IMR-90 (cell line): ENCODE measurements around the gene ENO3. TPM values are rescaled to one million over a fixed set of nuclear protein-coding genes. Genes with fewer than 3 reads are reported as not detected.

ENCODE experiments used
- ATAC-seq: fragments of 200-7000 bp; cut with Tn5 transposase; 2 replicates; pipeline ENCODE4 v1.9.1; 2020; ENCODE audit warnings: low read depth, mild to moderate bottlenecking, moderate library complexity
- BruUV-seq: library from RNA; stranded (reverse); fragments of 400-500 nt; replicated peaks from 2 replicates; lab custom pipeline; 2021; lab: Mats Ljungman, UMichigan
- CTCF ChIA-PET: fragments of 300-600 bp; formaldehyde crosslinking; extraction: SDS; loops from one replicate; lab custom pipeline; 2021; ENCODE audit warnings: antibody characterized with exemption; lab: Yijun Ruan, JAX
- POLR2A ChIA-PET: fragments of 300-600 bp; sonication (Branson Sonifier 250); formaldehyde crosslinking; loops from one replicate; lab custom pipeline; 2022; ENCODE audit warnings: antibody characterized with exemption; ENCODE audit not compliant: unreplicated experiment; lab: Charles Lee
- DNase-seq: peaks from one replicate; pipeline ENCODE4 v3.0.0; 2013
- H2AFZ ChIP-seq: replicated peaks from 2 replicates; pipeline ENCODE3; 2013; ENCODE audit warnings: low read length, mild to moderate bottlenecking; ENCODE audit not compliant: poor library complexity
- H2AK5ac ChIP-seq: 2 replicates; pipeline ENCODE4 v1.6.1; 2013; ENCODE audit warnings: low read depth, low read length, inconsistent platforms
- H2AK9ac ChIP-seq: replicated peaks from 2 replicates; pipeline ENCODE3; 2013; ENCODE audit warnings: mild to moderate bottlenecking, low read depth, low read length, moderate library complexity; ENCODE audit not compliant: poor library complexity
- H2BK120ac ChIP-seq: 2 replicates; pipeline ENCODE4 v1.6.1; 2013; ENCODE audit warnings: low read depth, low read length, inconsistent platforms
- H2BK15ac ChIP-seq: 3 replicates; pipeline ENCODE4 v1.6.1; 2013; ENCODE audit warnings: low read depth, low read length, inconsistent platforms
- H2BK20ac ChIP-seq: 2 replicates; pipeline ENCODE4 v1.6.1; 2013; ENCODE audit warnings: low read depth, mild to moderate bottlenecking, inconsistent platforms, low read length, moderate library complexity
- H2BK5ac ChIP-seq: 2 replicates; pipeline ENCODE4 v1.6.1; 2013; ENCODE audit warnings: mild to moderate bottlenecking, low read depth, low read length, inconsistent platforms; ENCODE audit not compliant: poor library complexity, severe bottlenecking
- H3K14ac ChIP-seq: replicated peaks from 2 replicates; pipeline ENCODE4 v1.6.1; 2013; ENCODE audit warnings: low read depth, low read length, inconsistent platforms
- H3K18ac ChIP-seq: 2 replicates; pipeline ENCODE4 v1.6.1; 2013; ENCODE audit warnings: low read depth, low read length, control low read depth
- H3K23ac ChIP-seq: 2 replicates; pipeline ENCODE4 v1.6.1; 2013; ENCODE audit warnings: low read depth, low read length, inconsistent platforms
- H3K27ac ChIP-seq: 2 replicates; pipeline ENCODE4 v1.5.1; 2013; ENCODE audit warnings: mild to moderate bottlenecking, control low read depth, low read length; ENCODE audit not compliant: insufficient read depth
- H3K27me3 ChIP-seq: 2 replicates; pipeline ENCODE4 v1.6.1; 2013; ENCODE audit warnings: low read length; ENCODE audit not compliant: control insufficient read depth, insufficient read depth
- H3K36me3 ChIP-seq: 2 replicates; pipeline ENCODE4 v1.6.1; 2013; ENCODE audit warnings: low read length, mixed read lengths; ENCODE audit not compliant: control insufficient read depth, insufficient read depth
- H3K4ac ChIP-seq: 2 replicates; pipeline ENCODE4 v1.6.1; 2013; ENCODE audit warnings: low read depth, low read length, inconsistent platforms
- H3K4me1 ChIP-seq: 2 replicates; pipeline ENCODE4 v1.6.1; 2013; ENCODE audit warnings: low read length, mixed read lengths; ENCODE audit not compliant: control insufficient read depth, insufficient read depth
- H3K4me2 ChIP-seq: 2 replicates; pipeline ENCODE4 v1.6.1; 2013; ENCODE audit warnings: low read depth, mild to moderate bottlenecking, control low read depth, low read length, moderate library complexity
- H3K4me3 ChIP-seq: 2 replicates; pipeline ENCODE4 v1.5.1; 2013; ENCODE audit warnings: low read depth, mild to moderate bottlenecking, control low read depth, low read length, moderate library complexity; ENCODE audit not compliant: insufficient read depth
- H3K56ac ChIP-seq: 2 replicates; pipeline ENCODE4 v1.6.1; 2013; ENCODE audit warnings: low read length, inconsistent platforms; ENCODE audit not compliant: insufficient read depth; ENCODE audit errors: extremely low read depth
- H3K79me1 ChIP-seq, 2 experiments: 2 replicates each; pipeline ENCODE4 v1.6.1; 2013; ENCODE audit warnings: low read length in 2 of 2, inconsistent platforms in 1 of 2, low read depth in 1 of 2
- H3K9ac ChIP-seq: 2 replicates; pipeline ENCODE4 v1.6.1; 2013; ENCODE audit warnings: low read depth, low read length, control low read depth
- H3K9me1 ChIP-seq: 2 replicates; pipeline ENCODE4 v1.6.1; 2013; ENCODE audit warnings: low read length, inconsistent platforms; ENCODE audit not compliant: insufficient read depth
- H3K9me3 ChIP-seq: 2 replicates; pipeline ENCODE4 v1.6.1; 2013; ENCODE audit warnings: low read length; ENCODE audit not compliant: control insufficient read depth, insufficient read depth
- H4K20me1 ChIP-seq: 2 replicates; pipeline ENCODE4 v1.6.1; 2013; ENCODE audit warnings: low read length, inconsistent platforms; ENCODE audit not compliant: insufficient read depth
- H4K5ac ChIP-seq: 2 replicates; pipeline ENCODE4 v1.6.1; 2013; ENCODE audit warnings: mild to moderate bottlenecking, low read depth, low read length, control low read depth
- H4K8ac ChIP-seq, 2 experiments: 2 replicates each; pipeline ENCODE4 v1.6.1; 2013; ENCODE audit warnings: low read depth in 2 of 2, low read length in 2 of 2, control low read depth in 1 of 2, inconsistent platforms in 1 of 2
- H4K91ac ChIP-seq: 2 replicates; pipeline ENCODE4 v1.6.1; 2013; ENCODE audit warnings: low read depth, low read length, inconsistent platforms; ENCODE audit not compliant: insufficient read depth
- BHLHE40 ChIP-seq: fragments of 150-350 bp; IDR thresholded peaks from 2 replicates; pipeline ENCODE4 v1.6.1; 2016; ENCODE audit warnings: mild to moderate bottlenecking, low read depth, low read length
- CEBPB ChIP-seq: IDR thresholded peaks from 2 replicates; pipeline ENCODE4 v1.6.1; 2012; ENCODE audit warnings: low read depth, low read length, improper control_type of control experiment
- CHD1 ChIP-seq: IDR thresholded peaks from 2 replicates; pipeline ENCODE4 v1.6.1; 2012; ENCODE audit warnings: low read depth, low read length, improper control_type of control experiment
- FOS ChIP-seq: fragments of 150-350 bp; IDR thresholded peaks from 2 replicates; pipeline ENCODE4 v1.6.1; 2016; ENCODE audit warnings: low read depth, low read length
- MAFK ChIP-seq: IDR thresholded peaks from 2 replicates; pipeline ENCODE4 v1.6.1; 2012; ENCODE audit warnings: low read depth, low read length, improper control_type of control experiment
- MAZ ChIP-seq: IDR thresholded peaks from 2 replicates; pipeline ENCODE4 v1.6.1; 2012; ENCODE audit warnings: low read depth, mild to moderate bottlenecking, low read length, improper control_type of control experiment, moderate library complexity, borderline replicate concordance
- MXI1 ChIP-seq: IDR thresholded peaks from 2 replicates; pipeline ENCODE4 v1.6.1; 2012; ENCODE audit warnings: low read depth, mild to moderate bottlenecking, low read length, moderate library complexity, borderline replicate concordance
- NFE2L2 ChIP-seq: fragments of 150-350 bp; IDR thresholded peaks from 2 replicates; pipeline ENCODE4 v1.6.1; 2016; ENCODE audit warnings: low read depth, mild to moderate bottlenecking, low read length
- POLR2A ChIP-seq: IDR thresholded peaks from 2 replicates; pipeline ENCODE4 v1.6.1; 2012; ENCODE audit warnings: mild to moderate bottlenecking, low read depth, low read length
- RAD21 ChIP-seq: IDR thresholded peaks from 2 replicates; pipeline ENCODE4 v1.6.1; 2012; ENCODE audit warnings: low read length, improper control_type of control experiment
- RCOR1 ChIP-seq: IDR thresholded peaks from 2 replicates; pipeline ENCODE4 v1.6.1; 2012; ENCODE audit warnings: mild to moderate bottlenecking, low read length, improper control_type of control experiment; ENCODE audit not compliant: insufficient replicate concordance
- RFX5 ChIP-seq: IDR thresholded peaks from 2 replicates; pipeline ENCODE4 v1.8.0; 2012; ENCODE audit warnings: low read depth, mild to moderate bottlenecking, low read length, moderate library complexity
- SMC3 ChIP-seq: fragments of 150-350 bp; IDR thresholded peaks from 2 replicates; pipeline ENCODE4 v1.6.1; 2016; ENCODE audit warnings: low read depth, mild to moderate bottlenecking, antibody characterized with exemption, low read length, moderate library complexity
- WGBS, 2 experiments: methylation state at CpG; one replicate each; pipeline versions ENCODE4 v1.1.5 to v1.1.7; 2013; ENCODE audit warnings: missing lambda C conversion rate in 2 of 2; ENCODE audit not compliant: insufficient read length in 1 of 2; ENCODE audit errors: extremely low coverage in 2 of 2; 5-methylcytosine and 5-hydroxymethylcytosine counted together
- dilution Hi-C: fragments of 300-500 bp; cut with HindIII; formaldehyde crosslinking; loops from one replicate; pipeline ENCODE4 v1.14.3; 2018; ENCODE audit warnings: low sequenced_read_pairs; ENCODE audit not compliant: unreplicated experiment
- in situ Hi-C: fragments of 300-500 bp; cut with MboI; formaldehyde crosslinking; loops from 3 replicates; pipeline ENCODE4 v1.14.3; 2019; ENCODE audit warnings: low sequenced_read_pairs, inconsistent platforms, mixed read lengths
- intact Hi-C: fragments of 100-400 bp; cut with micrococcal nuclease; formaldehyde crosslinking; loops from 2 replicates; pipeline ENCODE4 v1.10.0; 2022
- polyA plus RNA-seq, 3 experiments: library from polyadenylated mRNA; depleted of rRNA; stranded (reverse); fragments of >200 nt; gene quantifications; 2 replicates each; pipeline ENCODE4 v1.2.3, GENCODE V29; 2012; ENCODE audit warnings: low replicate concordance in 1 of 3
- total RNA-seq: library from RNA; depleted of rRNA; stranded (reverse); fragments of >200 nt; gene quantifications from 2 replicates; pipeline ENCODE4 v1.2.3, GENCODE V29; 2012
- TF ChIP-seq, protein P1 (sequence below): conservative IDR thresholded peaks from 2 replicates; pipeline ENCODE4 v1.5.1; 2012; ENCODE audit warnings: mild to moderate bottlenecking, low read depth, low read length, improper control_type of control experiment
- TF ChIP-seq, protein P2 (sequence below): fragments of 150-350 bp; IDR thresholded peaks from 2 replicates; pipeline ENCODE4 v1.6.1; 2016; ENCODE audit warnings: low read depth, mild to moderate bottlenecking, low read length, moderate library complexity, borderline replicate concordance
- TF ChIP-seq, protein P3 (sequence below): fragments of 150-350 bp; IDR thresholded peaks from 2 replicates; pipeline ENCODE4 v1.6.1; 2017; ENCODE audit warnings: mild to moderate bottlenecking, antibody characterized with exemption, low read length, low read depth

The ENO3 gene
- total and polyA plus RNA-seq, 2 of the 4 experiments (the other 2 are of a cell fraction): 1.4 to 5.1 TPM

DNA sequence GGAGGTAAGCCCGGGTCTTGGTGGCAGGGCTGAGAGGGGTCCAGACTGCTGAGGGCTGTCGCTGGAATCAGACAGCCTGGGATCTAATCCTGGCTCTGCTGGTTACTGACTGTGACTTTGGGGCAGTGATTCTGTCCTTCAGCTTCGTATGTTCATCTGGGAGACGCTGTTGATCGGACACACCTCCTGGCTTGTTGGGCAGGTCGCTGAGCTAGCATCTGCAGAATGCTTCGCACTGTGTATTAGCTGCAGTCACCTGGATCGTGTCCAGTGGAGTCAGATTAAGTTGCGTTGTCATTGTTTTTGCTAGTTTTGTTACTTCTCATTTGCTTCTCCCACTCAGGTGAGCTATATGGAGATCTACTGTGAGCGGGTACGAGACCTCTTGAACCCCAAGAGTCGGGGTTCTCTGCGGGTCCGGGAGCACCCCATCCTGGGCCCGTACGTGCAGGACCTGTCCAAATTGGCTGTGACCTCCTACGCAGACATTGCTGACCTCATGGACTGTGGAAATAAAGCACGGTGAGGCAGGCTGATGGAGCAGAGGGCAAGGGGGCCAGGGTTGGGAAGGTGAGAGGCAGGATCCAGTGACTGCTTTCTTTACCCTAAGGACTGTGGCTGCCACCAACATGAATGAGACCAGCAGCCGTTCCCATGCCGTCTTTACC lies 51.3 kb downstream of the ENO3 start:
- BruUV-seq: no TSS peak
- dilution Hi-C loops: no loop called here
- peaks cover 55% of the 10 kb centered on the region for H3K36me3 ChIP-seq

More for the DNA sequence above, 51.3 kb downstream of the ENO3 start:
- no peak overlapping the region for H4K8ac ChIP-seq
- H3K4me2 ChIP-seq: no peak overlapping the region
- CTCF ChIA-PET: no interaction called here
- ATAC-seq (no peak), DNase-seq (no peak)
- H4K5ac ChIP-seq: no peak overlapping the region
- H4K91ac ChIP-seq: no peak overlapping the region
- H3K4me1 ChIP-seq: peaks cover 17% of the 10 kb centered on the region
- no peaks in the 10 kb centered on the region for H3K27me3 ChIP-seq
- H3K4me3 ChIP-seq: no peak overlapping the region
- H2AK5ac ChIP-seq: no peak overlapping the region
- H2BK5ac ChIP-seq: no peak overlapping the region
- H3K9me3 ChIP-seq: no peaks in the 10 kb centered on the region
- no peak overlapping the region for H2AK9ac ChIP-seq
- WGBS, 2 experiments: 90% methylated on average over 14 of the region's 20 CpGs; no CpG with 5 or more reads in 1 of the 2 experiments
- H3K9me1 ChIP-seq: peaks cover 22% of the 10 kb centered on the region
- H3K14ac ChIP-seq: no peak overlapping the region
- H4K20me1 ChIP-seq: peaks cover 26% of the 10 kb centered on the region
- intact Hi-C loops (no loop called here), in situ Hi-C loops (no loop called here)
- no peak overlapping the region for H2BK20ac ChIP-seq
- H2BK15ac ChIP-seq: no peak overlapping the region
- no peak overlapping the region for H3K27ac ChIP-seq
- H3K56ac ChIP-seq: no peak overlapping the region
- no peak overlapping the region for H3K23ac ChIP-seq
- H3K79me1 ChIP-seq: peaks cover 28 to 56% of the 10 kb centered on the region in 2 experiments
- no peak overlapping the region for H3K9ac ChIP-seq
- H3K18ac ChIP-seq: no peak overlapping the region
- POLR2A ChIA-PET: no interaction called here
- TF ChIP-seq MAFK (no peak), RCOR1 (no peak), BHLHE40 (no peak), FOS (no peak), POLR2A (no peak), RAD21 (no peak), CHD1 (no peak), MXI1 (no peak), MAZ (no peak), NFE2L2 (no peak), CEBPB (no peak), SMC3 (no peak), RFX5 (no peak)
- TF ChIP-seq, protein P1, sequence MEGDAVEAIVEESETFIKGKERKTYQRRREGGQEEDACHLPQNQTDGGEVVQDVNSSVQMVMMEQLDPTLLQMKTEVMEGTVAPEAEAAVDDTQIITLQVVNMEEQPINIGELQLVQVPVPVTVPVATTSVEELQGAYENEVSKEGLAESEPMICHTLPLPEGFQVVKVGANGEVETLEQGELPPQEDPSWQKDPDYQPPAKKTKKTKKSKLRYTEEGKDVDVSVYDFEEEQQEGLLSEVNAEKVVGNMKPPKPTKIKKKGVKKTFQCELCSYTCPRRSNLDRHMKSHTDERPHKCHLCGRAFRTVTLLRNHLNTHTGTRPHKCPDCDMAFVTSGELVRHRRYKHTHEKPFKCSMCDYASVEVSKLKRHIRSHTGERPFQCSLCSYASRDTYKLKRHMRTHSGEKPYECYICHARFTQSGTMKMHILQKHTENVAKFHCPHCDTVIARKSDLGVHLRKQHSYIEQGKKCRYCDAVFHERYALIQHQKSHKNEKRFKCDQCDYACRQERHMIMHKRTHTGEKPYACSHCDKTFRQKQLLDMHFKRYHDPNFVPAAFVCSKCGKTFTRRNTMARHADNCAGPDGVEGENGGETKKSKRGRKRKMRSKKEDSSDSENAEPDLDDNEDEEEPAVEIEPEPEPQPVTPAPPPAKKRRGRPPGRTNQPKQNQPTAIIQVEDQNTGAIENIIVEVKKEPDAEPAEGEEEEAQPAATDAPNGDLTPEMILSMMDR: no peak
- TF ChIP-seq, protein P2, sequence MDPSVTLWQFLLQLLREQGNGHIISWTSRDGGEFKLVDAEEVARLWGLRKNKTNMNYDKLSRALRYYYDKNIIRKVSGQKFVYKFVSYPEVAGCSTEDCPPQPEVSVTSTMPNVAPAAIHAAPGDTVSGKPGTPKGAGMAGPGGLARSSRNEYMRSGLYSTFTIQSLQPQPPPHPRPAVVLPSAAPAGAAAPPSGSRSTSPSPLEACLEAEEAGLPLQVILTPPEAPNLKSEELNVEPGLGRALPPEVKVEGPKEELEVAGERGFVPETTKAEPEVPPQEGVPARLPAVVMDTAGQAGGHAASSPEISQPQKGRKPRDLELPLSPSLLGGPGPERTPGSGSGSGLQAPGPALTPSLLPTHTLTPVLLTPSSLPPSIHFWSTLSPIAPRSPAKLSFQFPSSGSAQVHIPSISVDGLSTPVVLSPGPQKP: no peak
- TF ChIP-seq, protein P3, sequence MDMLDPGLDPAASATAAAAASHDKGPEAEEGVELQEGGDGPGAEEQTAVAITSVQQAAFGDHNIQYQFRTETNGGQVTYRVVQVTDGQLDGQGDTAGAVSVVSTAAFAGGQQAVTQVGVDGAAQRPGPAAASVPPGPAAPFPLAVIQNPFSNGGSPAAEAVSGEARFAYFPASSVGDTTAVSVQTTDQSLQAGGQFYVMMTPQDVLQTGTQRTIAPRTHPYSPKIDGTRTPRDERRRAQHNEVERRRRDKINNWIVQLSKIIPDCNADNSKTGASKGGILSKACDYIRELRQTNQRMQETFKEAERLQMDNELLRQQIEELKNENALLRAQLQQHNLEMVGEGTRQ: no peak
- H3K4ac ChIP-seq: no peak overlapping the region
- H2BK120ac ChIP-seq: no peak overlapping the region
- no peak overlapping the region for H2AFZ ChIP-seq
